Sigmoid colon (tissue), 7 donors: ENCODE results near the gene COL23A1. TPM values are rescaled to one million over a fixed set of nuclear protein-coding genes. Genes with fewer than 3 reads are reported as not detected.

ENCODE experiments used
- DNase-seq: peaks from one replicate; pipeline ENCODE4 v3.0.0-alpha.2; 2019
- H3K27ac ChIP-seq, 4 donors: fragments of 200-600 bp; sonication (generic); one replicate each; pipeline ENCODE4 v1.5.1; 2016 to 2019; ENCODE audit warnings: mild to moderate bottlenecking in 1 of 4
- H3K27me3 ChIP-seq, 3 donors: fragments of 200-600 bp; sonication (generic); one replicate each; pipeline ENCODE4 v1.5.1; 2019; ENCODE audit warnings: mild to moderate bottlenecking in 1 of 3
- H3K36me3 ChIP-seq, 4 donors: fragments of 200-600 bp; sonication (generic); one replicate each; pipeline ENCODE4 v1.5.1; 2016 to 2019
- H3K4me1 ChIP-seq, 4 donors: fragments of 200-600 bp; sonication (generic); one replicate each; pipeline ENCODE4 v1.5.1; 2017 to 2019
- H3K4me3 ChIP-seq, 4 donors: fragments of 200-600 bp; sonication (generic); one replicate each; pipeline ENCODE4 v1.5.1; 2017 to 2019; ENCODE audit warnings: mild to moderate bottlenecking in 2 of 4, moderate library complexity in 1 of 4
- H3K9me3 ChIP-seq, 4 donors: fragments of 200-600 bp in 3 of 4; sonication (generic) in 3 of 4; one replicate each; pipeline versions ENCODE4 v1.5.1 to v1.6.1; 2013 to 2019
- EP300 ChIP-seq, 4 donors: sonication (generic); formaldehyde crosslinking; IDR thresholded peaks; one replicate each; pipeline ENCODE4 v1.6.1; 2017; ENCODE audit warnings: antibody characterized with exemption in 4 of 4
- POLR2A ChIP-seq, 2 donors: fragments of 450-650 bp; IDR thresholded peaks; one replicate each; pipeline ENCODE4 v1.6.1; 2016; ENCODE audit warnings: antibody characterized with exemption in 2 of 2, mild to moderate bottlenecking in 2 of 2, moderate library complexity in 2 of 2
- POLR2AphosphoS5 ChIP-seq, 4 donors: sonication (generic); formaldehyde crosslinking; IDR thresholded peaks; one replicate each; pipeline ENCODE4 v1.6.1; 2017; ENCODE audit warnings: antibody characterized with exemption in 4 of 4
- WGBS, 2 donors: extraction: QIAGEN DNeasy Blood & Tissue Kit; methylation state at CpG; one replicate each; pipeline ENCODE4 v1.1.7; 2013; 5-methylcytosine and 5-hydroxymethylcytosine counted together
- intact Hi-C: fragments of 100-400 bp; cut with DNase I; formaldehyde crosslinking; loops from one replicate; pipeline ENCODE4 v1.15.1; 2023
- polyA plus RNA-seq, 3 donors: library from polyadenylated mRNA; stranded (reverse); fragments of 200-250 nt; gene quantifications; one replicate each; pipeline ENCODE4 v1.2.3, GENCODE V29; 2013
- total RNA-seq, 4 donors: library from RNA; depleted of rRNA; stranded (reverse); fragments of >200 nt; gene quantifications; one replicate each; pipeline ENCODE4 v1.1.0, GENCODE V29; 2016
- TF ChIP-seq, protein P1 (sequence below), 4 experiments: fragments of 450-650 bp in 3 of 4; fragments of 200-600 bp in 1 of 4; IDR thresholded peaks; one replicate each; pipeline ENCODE4 v1.5.1; 2016 to 2019; ENCODE audit warnings: antibody characterized with exemption in 4 of 4, mild to moderate bottlenecking in 3 of 4, moderate library complexity in 2 of 4
- donor health status: healthy with polysubstance abuse.
- donor health status: Bipolar disorder and iron deficiency.
- donor health status: healthy.

COL23A1 gene
- total and polyA plus RNA-seq, 7 donors: 0.28 to 1.2 (median 0.57) TPM; not detected in 1

DNA sequence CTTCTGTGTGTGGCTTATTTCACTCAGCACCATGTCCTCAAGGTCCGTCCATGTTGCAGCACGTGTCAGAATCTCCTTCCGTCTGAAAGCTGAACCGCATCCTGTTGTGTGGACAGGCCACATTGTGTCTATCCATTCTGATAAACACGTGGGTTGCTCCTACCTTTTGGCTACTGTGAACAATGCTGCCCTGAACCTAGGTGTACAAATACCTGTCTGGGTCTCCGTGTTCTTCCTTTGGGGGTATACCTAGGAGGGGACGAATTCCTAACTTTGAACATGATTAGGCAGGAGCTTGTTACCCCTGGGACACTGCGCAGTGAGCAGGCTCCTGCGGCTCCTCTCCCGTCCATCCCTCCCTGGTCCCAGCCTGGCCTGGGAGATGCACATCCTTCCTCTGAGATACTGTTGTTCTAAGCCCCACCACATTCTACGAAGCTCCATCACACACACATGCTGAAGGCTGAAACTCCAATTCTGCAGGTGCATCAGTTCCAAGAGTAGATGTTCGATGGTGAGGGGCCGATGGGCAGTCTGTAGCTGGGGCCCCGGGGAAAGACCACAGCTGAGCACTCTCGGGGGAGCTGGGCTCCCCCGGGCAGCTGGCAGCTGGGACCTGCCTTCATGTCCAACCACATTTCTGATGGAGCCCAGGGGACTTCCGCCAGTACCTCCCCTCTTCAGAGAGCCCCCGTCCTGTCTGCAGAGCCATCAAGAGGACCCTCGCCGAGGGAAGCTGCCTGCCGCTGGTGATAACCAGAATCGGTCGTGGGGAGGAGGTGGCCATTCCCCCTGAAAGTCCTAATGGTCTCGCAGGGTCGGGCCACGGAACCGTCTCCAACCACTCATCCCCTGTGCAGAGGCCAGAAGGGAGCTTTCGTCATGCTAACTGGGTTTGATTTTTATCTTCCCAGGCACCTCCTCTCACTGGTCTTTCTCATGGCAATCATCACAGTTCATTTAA lies 120.9 kb downstream of the COL23A1 start:
- no peak for DNase-seq
- WGBS, 2 donors: 85 to 88% methylated on average over 28 of the region's 28 CpGs
- peaks cover 0 to 15% (median 8%) of the 10 kb centered on the region in 4 donors for H3K4me1 ChIP-seq
- no peaks in the 10 kb centered on the region for H3K36me3 ChIP-seq
- H3K9me3 ChIP-seq: no peaks in the 10 kb centered on the region
- H3K27ac ChIP-seq: no peak overlapping the region
- no peaks in the 10 kb centered on the region for H3K27me3 ChIP-seq
- no peak for TF ChIP-seq POLR2A (IDR thresholded peaks at IDR 0.05)
- TF ChIP-seq, protein P1, sequence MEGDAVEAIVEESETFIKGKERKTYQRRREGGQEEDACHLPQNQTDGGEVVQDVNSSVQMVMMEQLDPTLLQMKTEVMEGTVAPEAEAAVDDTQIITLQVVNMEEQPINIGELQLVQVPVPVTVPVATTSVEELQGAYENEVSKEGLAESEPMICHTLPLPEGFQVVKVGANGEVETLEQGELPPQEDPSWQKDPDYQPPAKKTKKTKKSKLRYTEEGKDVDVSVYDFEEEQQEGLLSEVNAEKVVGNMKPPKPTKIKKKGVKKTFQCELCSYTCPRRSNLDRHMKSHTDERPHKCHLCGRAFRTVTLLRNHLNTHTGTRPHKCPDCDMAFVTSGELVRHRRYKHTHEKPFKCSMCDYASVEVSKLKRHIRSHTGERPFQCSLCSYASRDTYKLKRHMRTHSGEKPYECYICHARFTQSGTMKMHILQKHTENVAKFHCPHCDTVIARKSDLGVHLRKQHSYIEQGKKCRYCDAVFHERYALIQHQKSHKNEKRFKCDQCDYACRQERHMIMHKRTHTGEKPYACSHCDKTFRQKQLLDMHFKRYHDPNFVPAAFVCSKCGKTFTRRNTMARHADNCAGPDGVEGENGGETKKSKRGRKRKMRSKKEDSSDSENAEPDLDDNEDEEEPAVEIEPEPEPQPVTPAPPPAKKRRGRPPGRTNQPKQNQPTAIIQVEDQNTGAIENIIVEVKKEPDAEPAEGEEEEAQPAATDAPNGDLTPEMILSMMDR (IDR thresholded peaks at IDR 0.05): no peak
- TF ChIP-seq EP300 (IDR thresholded peaks at IDR 0.05): no peak
- TF ChIP-seq POLR2AphosphoS5 (IDR thresholded peaks at IDR 0.05): no peak
- intact Hi-C loops: no loop called here
- no peak overlapping the region for H3K4me3 ChIP-seq

DNA sequence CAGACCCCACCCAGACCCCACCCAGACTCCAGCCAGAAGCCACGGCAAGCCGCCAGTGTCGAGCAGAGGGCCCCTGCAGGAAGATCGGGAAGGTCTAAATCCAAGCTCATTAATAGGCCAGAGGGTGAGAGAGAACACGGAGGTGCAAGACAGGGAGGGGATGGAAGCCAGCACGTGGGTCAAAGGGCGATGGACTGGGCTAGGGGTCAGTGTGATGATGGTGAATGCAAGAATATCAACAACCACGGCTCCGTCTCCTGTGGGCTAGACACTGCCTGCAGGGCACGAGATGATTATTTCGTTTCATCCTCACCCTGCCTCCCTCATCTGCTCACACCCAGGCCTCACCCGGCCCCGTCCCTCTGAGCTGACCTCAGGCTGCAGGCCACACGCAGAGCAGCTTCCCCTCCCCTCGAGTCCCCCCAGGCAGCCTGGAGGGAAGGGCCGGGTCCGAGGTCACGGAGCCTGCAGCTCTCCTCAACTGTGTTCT lies 122.0 kb downstream of the COL23A1 start:
- H3K36me3 ChIP-seq: no peaks in the 10 kb centered on the region
- H3K9me3 ChIP-seq: no peaks in the 10 kb centered on the region
- H3K27me3 ChIP-seq: no peaks in the 10 kb centered on the region
- WGBS, 2 donors: 44 to 65% methylated on average over 18 of the region's 18 CpGs
- peak overlapping the region in 2 of 4 donors; percentile 29 to 47 for H3K27ac ChIP-seq
- H3K4me1 ChIP-seq: peaks cover 0 to 15% (median 8%) of the 10 kb centered on the region in 4 donors
- no peak for DNase-seq
- TF ChIP-seq EP300 (IDR thresholded peaks at IDR 0.05) (no peak), POLR2A (IDR thresholded peaks at IDR 0.05) (no peak), POLR2AphosphoS5 (IDR thresholded peaks at IDR 0.05) (no peak)
- TF ChIP-seq, protein P1 (IDR thresholded peaks at IDR 0.05): no peak
- intact Hi-C loops: no loop called here
- peak overlapping the region in 1 of 4 donors; percentile 24 for H3K4me3 ChIP-seq

DNA sequence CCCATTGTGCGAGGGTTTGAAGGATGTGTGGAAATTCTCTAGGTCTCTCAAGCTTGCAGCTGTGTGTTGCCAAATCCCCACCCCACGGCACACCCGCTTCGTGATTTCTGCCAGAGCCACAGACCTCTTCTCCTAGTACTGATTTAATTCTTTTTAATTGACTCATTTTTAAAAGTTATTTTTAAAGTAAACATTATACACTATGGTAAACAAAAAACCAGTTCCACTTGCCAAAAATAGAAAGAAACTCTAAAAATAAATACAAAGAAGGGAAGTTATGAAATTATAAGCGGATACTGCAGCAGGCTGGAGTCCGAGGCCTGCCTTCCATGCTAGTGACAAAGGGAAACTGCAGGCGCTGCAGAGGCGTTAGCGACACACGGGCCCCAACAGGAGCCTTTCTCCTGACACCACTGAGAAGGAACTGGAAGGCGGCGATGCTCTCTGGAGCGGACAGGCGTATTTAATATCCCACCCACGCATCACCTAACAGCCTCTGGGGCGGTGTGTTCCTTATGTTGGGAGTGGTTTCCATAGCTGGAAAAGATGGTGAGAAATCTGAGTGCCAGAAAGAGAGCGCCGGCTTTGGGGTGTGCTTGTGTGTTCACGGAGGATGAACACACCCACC lies 122.5 kb downstream of the COL23A1 start:
- 53 to 65% methylated on average over 19 of the region's 19 CpGs for WGBS, 2 donors
- Histone ChIP-seq H3K4me1 (peaks cover 0 to 15% (median 8%) of the 10 kb centered on the region in 4 donors), H3K4me3 (peak overlapping the region in 1 of 4 donors; percentile 24), H3K27me3 (no peaks in the 10 kb centered on the region), H3K36me3 (no peaks in the 10 kb centered on the region), H3K9me3 (no peaks in the 10 kb centered on the region), H3K27ac (peak overlapping the region in 2 of 4 donors; percentile 29 to 47)
- intact Hi-C loops: no loop called here
- peak; percentile 80 for DNase-seq
- no peak for TF ChIP-seq POLR2AphosphoS5 (IDR thresholded peaks at IDR 0.05)
- no peak for TF ChIP-seq POLR2A (IDR thresholded peaks at IDR 0.05)
- TF ChIP-seq, protein P1 (IDR thresholded peaks at IDR 0.05): no peak
- no peak for TF ChIP-seq EP300 (IDR thresholded peaks at IDR 0.05)

DNA sequence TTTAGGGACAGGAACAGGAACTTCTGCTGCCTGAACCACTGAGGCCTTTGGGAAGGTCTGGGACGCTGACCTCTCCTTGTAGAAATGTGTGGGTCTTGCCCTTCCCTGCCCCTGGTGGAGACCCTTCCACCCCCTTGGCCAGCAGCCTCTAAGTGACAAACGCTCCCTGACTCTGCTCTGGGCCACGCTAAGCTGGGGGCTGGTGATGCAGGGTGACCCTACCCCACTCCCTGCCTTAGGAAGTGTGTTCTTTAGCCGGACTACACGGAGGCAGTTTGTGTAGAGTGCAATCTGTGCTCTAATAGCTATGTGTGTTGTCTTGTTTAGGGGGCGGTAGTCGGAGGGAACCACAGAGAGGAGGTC lies 123.0 kb downstream of the COL23A1 start:
- Histone ChIP-seq H3K9me3 (no peaks in the 10 kb centered on the region), H3K27me3 (no peaks in the 10 kb centered on the region), H3K27ac (peak overlapping the region in 2 of 4 donors; percentile 29 to 47), H3K36me3 (no peaks in the 10 kb centered on the region), H3K4me3 (no peak overlapping the region), H3K4me1 (peaks cover 0 to 15% (median 8%) of the 10 kb centered on the region in 4 donors)
- intact Hi-C loops: no loop called here
- TF ChIP-seq POLR2AphosphoS5 (IDR thresholded peaks at IDR 0.05): no peak
- TF ChIP-seq, protein P1 (IDR thresholded peaks at IDR 0.05): no peak
- no peak for TF ChIP-seq EP300 (IDR thresholded peaks at IDR 0.05)
- no peak for TF ChIP-seq POLR2A (IDR thresholded peaks at IDR 0.05)
- 59 to 69% methylated on average over 7 of the region's 7 CpGs for WGBS, 2 donors
- no peak for DNase-seq
